HL-60 (cell line): ENCODE measurements around the gene ADD1.

ENCODE experiments used
- POLR2AphosphoS5 ChIP-seq: IDR thresholded peaks from 2 replicates; pipeline ENCODE4 v1.6.1; 2012; ENCODE audit warnings: low read depth
- TF ChIP-seq, protein P1 (sequence below): IDR thresholded peaks from one replicate; pipeline ENCODE4 v1.5.1; 2011; ENCODE audit warnings: low read length, control low read depth, inconsistent platforms; ENCODE audit not compliant: insufficient read depth
- TF ChIP-seq, protein P2 (sequence below): IDR thresholded peaks from 2 replicates; pipeline ENCODE4 v1.6.1; 2012; ENCODE audit warnings: low read depth; ENCODE audit not compliant: insufficient replicate concordance

DNA sequence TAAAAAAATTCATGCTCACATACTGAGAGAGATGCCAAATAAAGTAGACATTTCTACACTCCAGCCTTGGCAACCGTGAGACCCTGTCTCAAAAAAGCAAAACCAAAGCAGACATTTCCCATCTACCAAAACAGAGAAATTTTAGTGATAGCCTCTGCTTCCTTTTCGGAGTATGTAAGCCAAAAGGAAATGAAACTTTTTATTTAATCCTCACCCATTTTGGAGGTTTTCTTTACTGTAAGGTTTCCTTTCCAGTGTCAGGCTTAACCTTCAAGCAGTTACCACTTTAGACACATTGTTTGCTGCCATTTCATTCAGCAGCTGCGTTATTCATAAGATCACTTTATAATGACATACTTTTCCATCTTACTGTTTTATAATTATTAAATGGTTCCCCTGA is 15.9 kb downstream of the ADD1 start:
- TF ChIP-seq, protein P1, sequence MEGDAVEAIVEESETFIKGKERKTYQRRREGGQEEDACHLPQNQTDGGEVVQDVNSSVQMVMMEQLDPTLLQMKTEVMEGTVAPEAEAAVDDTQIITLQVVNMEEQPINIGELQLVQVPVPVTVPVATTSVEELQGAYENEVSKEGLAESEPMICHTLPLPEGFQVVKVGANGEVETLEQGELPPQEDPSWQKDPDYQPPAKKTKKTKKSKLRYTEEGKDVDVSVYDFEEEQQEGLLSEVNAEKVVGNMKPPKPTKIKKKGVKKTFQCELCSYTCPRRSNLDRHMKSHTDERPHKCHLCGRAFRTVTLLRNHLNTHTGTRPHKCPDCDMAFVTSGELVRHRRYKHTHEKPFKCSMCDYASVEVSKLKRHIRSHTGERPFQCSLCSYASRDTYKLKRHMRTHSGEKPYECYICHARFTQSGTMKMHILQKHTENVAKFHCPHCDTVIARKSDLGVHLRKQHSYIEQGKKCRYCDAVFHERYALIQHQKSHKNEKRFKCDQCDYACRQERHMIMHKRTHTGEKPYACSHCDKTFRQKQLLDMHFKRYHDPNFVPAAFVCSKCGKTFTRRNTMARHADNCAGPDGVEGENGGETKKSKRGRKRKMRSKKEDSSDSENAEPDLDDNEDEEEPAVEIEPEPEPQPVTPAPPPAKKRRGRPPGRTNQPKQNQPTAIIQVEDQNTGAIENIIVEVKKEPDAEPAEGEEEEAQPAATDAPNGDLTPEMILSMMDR, result no peak
- TF ChIP-seq, protein P2, sequence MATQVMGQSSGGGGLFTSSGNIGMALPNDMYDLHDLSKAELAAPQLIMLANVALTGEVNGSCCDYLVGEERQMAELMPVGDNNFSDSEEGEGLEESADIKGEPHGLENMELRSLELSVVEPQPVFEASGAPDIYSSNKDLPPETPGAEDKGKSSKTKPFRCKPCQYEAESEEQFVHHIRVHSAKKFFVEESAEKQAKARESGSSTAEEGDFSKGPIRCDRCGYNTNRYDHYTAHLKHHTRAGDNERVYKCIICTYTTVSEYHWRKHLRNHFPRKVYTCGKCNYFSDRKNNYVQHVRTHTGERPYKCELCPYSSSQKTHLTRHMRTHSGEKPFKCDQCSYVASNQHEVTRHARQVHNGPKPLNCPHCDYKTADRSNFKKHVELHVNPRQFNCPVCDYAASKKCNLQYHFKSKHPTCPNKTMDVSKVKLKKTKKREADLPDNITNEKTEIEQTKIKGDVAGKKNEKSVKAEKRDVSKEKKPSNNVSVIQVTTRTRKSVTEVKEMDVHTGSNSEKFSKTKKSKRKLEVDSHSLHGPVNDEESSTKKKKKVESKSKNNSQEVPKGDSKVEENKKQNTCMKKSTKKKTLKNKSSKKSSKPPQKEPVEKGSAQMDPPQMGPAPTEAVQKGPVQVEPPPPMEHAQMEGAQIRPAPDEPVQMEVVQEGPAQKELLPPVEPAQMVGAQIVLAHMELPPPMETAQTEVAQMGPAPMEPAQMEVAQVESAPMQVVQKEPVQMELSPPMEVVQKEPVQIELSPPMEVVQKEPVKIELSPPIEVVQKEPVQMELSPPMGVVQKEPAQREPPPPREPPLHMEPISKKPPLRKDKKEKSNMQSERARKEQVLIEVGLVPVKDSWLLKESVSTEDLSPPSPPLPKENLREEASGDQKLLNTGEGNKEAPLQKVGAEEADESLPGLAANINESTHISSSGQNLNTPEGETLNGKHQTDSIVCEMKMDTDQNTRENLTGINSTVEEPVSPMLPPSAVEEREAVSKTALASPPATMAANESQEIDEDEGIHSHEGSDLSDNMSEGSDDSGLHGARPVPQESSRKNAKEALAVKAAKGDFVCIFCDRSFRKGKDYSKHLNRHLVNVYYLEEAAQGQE, result no peak
- TF ChIP-seq POLR2AphosphoS5, result no peak
